Neural cell (in vitro differentiated cells): Measurements from ENCODE around the gene PRKAA2.

Source experiments
- CTCF ChIP-seq: fragments of 450-650 bp; IDR thresholded peaks from 2 replicates; pipeline ENCODE4 v1.5.1; 2014; ENCODE audit warnings: antibody characterized with exemption, mild to moderate bottlenecking, moderate library complexity; ENCODE audit not compliant: poor library complexity, severe bottlenecking
- POLR2AphosphoS5 ChIP-seq: IDR thresholded peaks from 2 replicates; pipeline ENCODE4 v1.6.1; 2012
- REST ChIP-seq: IDR thresholded peaks from 2 replicates; pipeline ENCODE4 v1.6.1; 2012; ENCODE audit warnings: borderline replicate concordance

- TF ChIP-seq CTCF (no peak), REST (no peak), POLR2AphosphoS5 (no peak)
Measured at GRCh38 chr1:56643661-56644060, 1.5 kb upstream of the PRKAA2 start.
